Endometrium (tissue), 2 donors: ENCODE results near the gene MLF1.
A peak's percentile ranks its signal among the peaks of the same experiment; 100 is the strongest.
"Not testable (repeated sequence)": the region's sequence is repeated elsewhere in the genome, so short reads cannot be mapped to it uniquely, and the experiment has no call there.

Source experiments
- FAIRE-seq: peaks from 2 replicates; lab custom pipeline; 2012; peaks lifted over from hg19 to GRCh38; lab: Jason Lieb, UNC
- donor health status: control.
- donor health status: control.

The MLF1 gene

GRCh38 chr3:158570999-158571702 lies at the start of gene MLF1:
Gene MLF1 (plus strand): TSS chr3:158571194. CDS start chr3:158571301, 107 bp downstream.
- FAIRE-seq = peak; percentile 90

DNA sequence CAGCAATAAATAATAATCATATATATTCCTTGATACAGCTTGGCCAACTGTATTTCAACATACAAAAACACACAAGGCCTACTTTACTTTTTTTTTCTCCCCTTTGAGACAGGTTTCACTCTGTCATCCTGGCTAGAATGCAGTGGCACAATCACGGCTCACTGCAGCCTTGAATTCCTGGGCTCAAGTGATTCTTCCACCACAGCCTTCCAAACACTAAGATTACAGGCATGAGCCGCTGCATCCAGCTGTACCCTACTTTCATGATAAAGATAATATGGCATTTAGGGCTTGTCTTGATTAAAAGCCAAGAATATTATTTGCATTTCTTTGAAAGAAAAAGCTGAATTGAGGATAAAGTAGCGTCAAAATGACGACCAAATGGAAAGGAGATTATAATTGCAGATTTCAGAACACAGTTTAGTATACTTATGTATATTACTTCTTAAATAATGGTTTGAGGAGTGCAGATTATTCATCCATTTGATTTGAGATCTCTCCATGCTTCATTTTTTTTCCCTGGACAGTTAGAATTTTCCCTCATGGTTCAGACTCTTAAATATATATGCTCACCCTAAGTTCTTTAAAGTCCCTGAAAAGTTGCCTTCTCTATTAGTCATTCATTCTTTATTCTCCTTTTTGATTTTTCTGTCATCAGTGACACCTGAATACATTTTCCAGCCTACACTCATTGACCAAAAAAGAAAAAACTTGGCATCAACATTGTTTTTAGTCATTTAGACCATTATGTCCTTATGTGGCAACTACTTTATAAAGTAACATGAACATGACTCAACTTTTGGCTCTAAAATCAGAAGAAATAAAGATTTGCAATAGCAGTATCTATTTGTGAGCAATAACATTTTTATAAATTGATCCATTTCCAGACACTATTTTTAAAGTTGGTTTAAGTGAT lies 48.5 kb upstream of the MLF1 start:
- FAIRE-seq = no peak

DNA sequence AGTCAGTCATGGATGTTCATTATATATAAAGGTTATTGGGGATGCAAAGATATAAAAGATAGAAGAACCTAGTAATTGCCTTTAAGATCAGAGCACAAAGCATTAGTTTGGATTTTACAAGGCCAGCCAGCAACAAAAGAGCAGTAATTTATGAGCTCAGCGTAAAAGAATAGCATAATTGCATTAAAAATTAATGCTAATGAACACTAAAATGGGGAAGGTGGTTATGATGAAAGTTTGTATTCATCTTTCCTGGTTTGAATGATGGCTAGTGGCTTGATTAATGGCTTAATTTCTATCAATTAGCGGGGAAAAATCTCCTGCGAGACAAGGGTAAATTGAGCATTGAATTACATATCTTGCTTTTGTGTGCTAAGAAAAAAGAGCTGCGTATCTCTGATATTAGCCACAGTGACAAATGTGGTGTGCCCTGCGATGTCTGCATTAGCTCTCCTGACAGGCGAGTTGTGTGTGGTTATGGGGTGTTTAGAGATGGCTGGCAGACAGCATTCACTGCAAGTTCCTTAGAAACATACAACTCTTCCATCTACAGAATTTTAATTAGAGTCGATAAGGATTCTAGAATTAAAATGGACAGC lies 42.8 kb upstream of the MLF1 start:
- no peak for FAIRE-seq

GRCh38 chr3:158531334-158531733 lies 39.7 kb upstream of the MLF1 start:
- no peak for FAIRE-seq

GRCh38 chr3:158532099-158532734 lies 38.8 kb upstream of the MLF1 start:
- peak; percentile 41 for FAIRE-seq

DNA sequence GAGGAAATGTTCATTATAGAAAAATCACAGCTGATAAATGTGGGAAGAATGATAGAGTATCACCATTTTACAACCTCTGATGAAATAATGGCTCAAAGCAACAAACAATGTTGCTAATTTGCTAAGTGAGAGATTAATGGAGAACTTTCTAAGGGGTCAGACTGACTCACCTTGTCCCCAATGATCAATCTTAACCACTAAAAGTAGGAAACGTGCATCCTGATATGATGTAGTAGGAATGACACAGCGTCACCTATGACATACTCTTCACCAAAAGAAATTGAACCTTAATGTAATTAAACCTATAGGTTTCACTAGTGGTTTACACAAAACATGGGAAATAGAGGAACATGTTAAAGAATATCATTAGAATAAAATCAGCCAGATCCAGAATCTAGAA lies 35.1 kb upstream of the MLF1 start:
- no peak for FAIRE-seq

GRCh38 chr3:158539414-158540014 lies 31.5 kb upstream of the MLF1 start:
- FAIRE-seq = peak; percentile 18

DNA sequence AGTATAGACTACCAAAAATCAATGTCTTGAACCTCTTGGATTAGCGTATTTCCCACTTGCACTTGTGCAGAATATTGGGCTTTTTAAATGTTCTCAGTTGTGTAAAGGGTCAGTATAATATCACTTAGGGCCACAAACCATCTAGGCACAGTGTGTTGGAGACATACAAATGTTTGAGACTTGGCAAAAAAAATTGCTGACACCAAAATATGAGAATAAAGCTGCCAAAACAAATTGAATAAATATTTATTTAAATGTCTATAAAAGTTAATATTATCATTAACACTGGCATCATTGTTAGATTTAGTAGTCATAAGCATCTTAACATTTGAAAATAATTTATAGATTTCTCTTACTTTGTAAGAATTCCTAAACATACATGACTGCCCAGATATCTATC lies 30.9 kb upstream of the MLF1 start:
- no peak for FAIRE-seq

DNA sequence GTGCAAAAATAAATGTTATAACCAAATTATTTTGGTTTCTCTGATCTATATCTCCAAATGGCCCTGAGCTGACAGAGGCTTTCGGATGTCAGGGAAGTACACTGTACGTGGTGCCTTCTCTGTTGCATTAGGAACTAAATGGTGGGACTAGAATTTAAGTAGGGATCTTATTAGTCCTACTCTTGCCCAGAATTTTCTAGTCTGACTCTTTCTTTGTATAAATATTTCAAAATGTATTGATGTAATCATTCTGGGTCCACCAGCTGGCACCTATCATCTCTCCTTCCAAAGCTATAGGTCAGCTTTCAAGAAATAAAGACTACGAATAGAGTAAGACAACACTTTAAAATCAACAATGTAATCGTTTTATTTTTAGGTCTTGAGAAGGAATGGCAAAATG lies 22.3 kb upstream of the MLF1 start:
- FAIRE-seq = no peak

DNA sequence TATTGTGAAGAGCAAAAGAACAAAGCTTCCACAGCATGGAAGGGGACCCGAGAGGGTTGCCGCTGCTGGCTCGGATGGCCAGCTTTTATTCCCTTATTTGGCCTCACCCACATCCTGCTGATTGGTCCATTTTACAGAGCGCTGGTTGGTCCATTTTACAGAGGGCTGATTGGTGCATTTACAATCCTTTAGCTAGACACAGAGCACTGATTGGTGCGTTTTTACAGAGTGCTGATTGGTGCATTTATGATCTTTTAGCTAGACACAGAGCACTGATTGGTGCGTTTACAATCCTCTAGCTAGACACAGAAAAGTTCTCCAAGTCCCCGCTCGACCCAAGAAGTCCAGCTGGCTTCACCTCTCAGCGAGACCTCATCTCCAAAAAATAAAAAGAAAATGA lies 21.1 kb upstream of the MLF1 start:
- FAIRE-seq = not testable (repeated sequence)

DNA sequence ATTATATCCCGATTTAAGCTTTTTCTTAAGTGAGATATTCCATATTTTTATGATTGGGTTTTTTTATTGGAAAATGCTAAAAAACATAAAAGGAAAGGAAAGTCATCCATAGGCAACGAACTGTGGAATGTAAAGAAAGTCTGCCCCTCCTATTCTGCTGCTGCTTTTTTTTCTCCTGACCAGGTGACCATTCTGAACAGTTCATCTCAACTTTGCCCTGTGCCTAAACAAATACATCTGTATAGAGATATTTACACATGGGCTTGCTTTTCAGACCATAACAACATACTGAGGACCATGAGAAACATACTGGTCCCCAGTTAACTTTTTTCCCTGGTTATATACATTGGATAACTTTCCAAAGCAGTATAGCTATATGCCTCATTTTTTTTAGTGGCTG lies 18.9 kb upstream of the MLF1 start:
- FAIRE-seq = no peak

- no peak for FAIRE-seq
These were observed 11.5 kb upstream of the MLF1 start for GRCh38 chr3:158559504-158559903.

GRCh38 chr3:158560979-158561378 lies 10.0 kb upstream of the MLF1 start:
- FAIRE-seq = no peak

GRCh38 chr3:158562674-158563073 lies 8.3 kb upstream of the MLF1 start:
- no peak for FAIRE-seq

- FAIRE-seq = no peak
These were observed 7.9 kb upstream of the MLF1 start for GRCh38 chr3:158563076-158563475.

GRCh38 chr3:158565076-158565475 lies 5.9 kb upstream of the MLF1 start:
- FAIRE-seq = no peak

- FAIRE-seq = no peak
These were observed 2.2 kb upstream of the MLF1 start for GRCh38 chr3:158568784-158569183.

GRCh38 chr3:158569794-158570193 lies 1.2 kb upstream of the MLF1 start:
- no peak for FAIRE-seq

GRCh38 chr3:158571969-158572765 lies 1.2 kb downstream of the MLF1 start:
- no peak for FAIRE-seq

GRCh38 chr3:158572766-158573060 lies 1.7 kb downstream of the MLF1 start:
- no peak for FAIRE-seq

DNA sequence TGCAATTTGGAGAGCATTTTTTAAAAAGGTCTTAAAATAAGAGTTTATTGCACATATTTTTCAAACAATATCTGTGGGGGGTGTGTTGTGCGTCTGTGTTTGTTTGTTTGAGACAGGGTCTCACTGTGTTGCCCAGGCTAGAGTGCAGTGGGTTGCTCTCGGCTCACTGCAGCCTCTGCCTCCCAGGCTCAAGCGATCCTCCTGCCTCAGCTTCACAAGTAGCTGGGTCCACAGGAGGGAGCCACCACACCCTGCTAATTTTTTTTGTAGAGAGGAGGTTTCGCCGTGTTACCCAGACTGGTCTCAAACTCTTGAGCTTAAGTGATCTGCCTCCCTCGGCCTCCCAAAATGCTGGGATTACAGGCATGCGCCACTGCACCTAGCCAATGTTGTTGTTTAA lies 2.7 kb downstream of the MLF1 start:
- no peak for FAIRE-seq

DNA sequence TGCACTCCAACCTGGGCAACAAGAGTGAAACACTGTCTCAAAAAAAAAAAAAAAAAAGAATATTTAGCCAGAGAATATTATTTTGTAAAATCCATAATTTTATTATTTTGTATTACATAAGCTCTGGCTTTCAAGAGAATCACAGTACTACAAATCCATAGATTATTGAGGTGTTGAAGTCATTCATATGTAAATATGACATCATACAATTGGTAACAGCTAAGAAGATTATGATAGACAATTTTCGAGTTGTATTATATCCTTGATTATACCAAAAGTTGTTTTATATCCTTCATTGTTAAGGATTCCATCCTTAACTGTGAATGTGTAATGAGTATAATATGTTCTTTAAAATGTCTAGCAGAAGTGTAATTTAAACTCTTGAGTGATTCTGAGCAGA lies 3.7 kb downstream of the MLF1 start:
- FAIRE-seq = no peak
